ENCODE results near the gene IQCK.

Gene IQCK

DNA sequence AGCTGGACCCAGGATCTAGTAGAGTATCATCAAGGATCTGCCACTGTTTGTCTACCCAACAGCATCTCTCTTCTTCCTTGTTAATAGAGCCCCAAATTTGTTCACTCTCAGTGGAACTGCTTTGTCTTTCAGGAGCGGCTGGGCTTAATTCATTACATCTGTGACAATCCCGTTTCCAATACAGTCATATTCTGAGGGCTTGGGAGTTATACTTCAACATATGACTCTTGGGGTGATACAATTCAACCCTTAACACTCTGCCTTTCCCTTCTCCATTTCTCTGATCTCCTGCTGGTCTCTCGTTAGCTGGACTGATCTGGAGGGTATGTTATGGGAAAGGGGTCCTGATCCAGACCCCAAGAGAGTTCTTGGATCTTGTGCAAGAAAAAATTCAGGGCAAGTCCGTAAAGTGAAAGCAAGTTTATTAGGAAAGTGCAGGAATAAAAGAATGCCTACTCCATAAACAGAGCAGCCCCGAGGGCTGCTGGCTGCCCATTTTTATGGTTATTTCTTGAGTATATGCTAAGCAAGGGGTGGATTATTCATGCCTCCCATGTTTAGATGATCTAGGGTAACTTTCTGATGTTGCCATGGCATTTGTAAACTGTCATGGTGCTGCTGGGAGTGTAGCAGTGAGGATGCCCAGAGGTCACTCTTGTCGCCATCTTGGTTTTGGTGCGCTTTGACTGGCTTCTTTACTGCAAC lies 42.4 kb downstream of the IQCK start:
- no peak for TF ChIP-seq EZH2phosphoT487 (conservative IDR thresholded peaks at IDR 0.05; ENCODE audit: low read length)
- TF ChIP-seq, protein P1, sequence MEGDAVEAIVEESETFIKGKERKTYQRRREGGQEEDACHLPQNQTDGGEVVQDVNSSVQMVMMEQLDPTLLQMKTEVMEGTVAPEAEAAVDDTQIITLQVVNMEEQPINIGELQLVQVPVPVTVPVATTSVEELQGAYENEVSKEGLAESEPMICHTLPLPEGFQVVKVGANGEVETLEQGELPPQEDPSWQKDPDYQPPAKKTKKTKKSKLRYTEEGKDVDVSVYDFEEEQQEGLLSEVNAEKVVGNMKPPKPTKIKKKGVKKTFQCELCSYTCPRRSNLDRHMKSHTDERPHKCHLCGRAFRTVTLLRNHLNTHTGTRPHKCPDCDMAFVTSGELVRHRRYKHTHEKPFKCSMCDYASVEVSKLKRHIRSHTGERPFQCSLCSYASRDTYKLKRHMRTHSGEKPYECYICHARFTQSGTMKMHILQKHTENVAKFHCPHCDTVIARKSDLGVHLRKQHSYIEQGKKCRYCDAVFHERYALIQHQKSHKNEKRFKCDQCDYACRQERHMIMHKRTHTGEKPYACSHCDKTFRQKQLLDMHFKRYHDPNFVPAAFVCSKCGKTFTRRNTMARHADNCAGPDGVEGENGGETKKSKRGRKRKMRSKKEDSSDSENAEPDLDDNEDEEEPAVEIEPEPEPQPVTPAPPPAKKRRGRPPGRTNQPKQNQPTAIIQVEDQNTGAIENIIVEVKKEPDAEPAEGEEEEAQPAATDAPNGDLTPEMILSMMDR (IDR thresholded peaks at IDR 0.05; ENCODE audit: insufficient read depth, low read length, poor library complexity, severe bottlenecking) = no peak
- no peak overlapping the region for H3K27ac ChIP-seq (ENCODE audit: low read depth, low read length)
- H3K27me3 ChIP-seq (ENCODE audit: low read length) = no peaks in the 10 kb centered on the region
- H3K9me2 ChIP-seq (replicated peaks; ENCODE audit: insufficient read depth, low read length) = no peaks in the 10 kb centered on the region
- no peak overlapping the region for H2AFZ ChIP-seq (ENCODE audit: low read depth, low read length, severe bottlenecking)
- H4K20me1 ChIP-seq (ENCODE audit: low read depth, low read length) = no peaks in the 10 kb centered on the region
- H3K79me2 ChIP-seq (ENCODE audit: insufficient read depth, low read length) = no peaks in the 10 kb centered on the region
- H3K36me3 ChIP-seq (ENCODE audit: low read length) = no peaks in the 10 kb centered on the region
- H3K9me3 ChIP-seq (ENCODE audit: insufficient read depth, low read length) = no peaks in the 10 kb centered on the region
- no peak overlapping the region for H3K4me3 ChIP-seq (ENCODE audit: insufficient read depth, low read length, poor library complexity, severe bottlenecking)
- H3F3A ChIP-seq (ENCODE audit: insufficient read depth) = no peaks in the 10 kb centered on the region
- H3K9ac ChIP-seq (ENCODE audit: low read length) = no peak overlapping the region
- no peak overlapping the region for H3K4me2 ChIP-seq (ENCODE audit: low read depth, low read length, poor library complexity, severe bottlenecking)

DNA sequence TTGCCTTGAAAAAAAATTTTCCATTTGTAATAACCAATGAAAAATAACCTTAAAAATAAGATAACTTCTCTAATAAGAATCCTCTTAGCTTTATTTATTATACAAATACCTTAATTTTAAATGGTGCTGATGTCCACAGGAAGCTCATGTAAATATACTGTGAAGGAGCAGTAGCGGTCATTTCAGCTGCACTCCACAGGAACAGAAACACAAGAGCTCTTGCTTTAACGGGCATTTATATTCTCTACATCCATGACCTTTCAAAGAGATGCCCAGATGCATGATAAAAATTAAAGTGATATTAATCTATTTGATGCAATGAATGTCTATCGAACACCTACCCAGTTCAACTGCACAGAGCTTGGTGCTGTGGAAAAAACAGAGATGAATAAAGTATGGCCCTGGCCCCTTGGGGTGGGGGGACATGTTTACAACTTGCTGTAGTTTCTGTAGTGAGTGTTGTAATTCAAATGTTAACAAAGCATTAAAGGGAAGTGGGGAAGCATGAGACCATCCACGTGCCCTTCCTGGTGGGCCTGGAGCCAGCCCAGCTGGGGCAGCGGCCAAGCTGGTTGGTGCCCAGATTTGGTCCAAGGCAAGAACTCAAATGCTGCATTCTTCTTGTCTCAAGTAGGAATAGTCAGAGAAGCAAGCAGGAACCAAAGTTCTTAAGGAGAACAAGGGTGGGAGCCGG lies 47.9 kb downstream of the IQCK start:
- no peak overlapping the region for H2AFZ ChIP-seq (ENCODE audit: low read depth, low read length, severe bottlenecking)
- no peaks in the 10 kb centered on the region for H3K27me3 ChIP-seq (ENCODE audit: low read length)
- no peaks in the 10 kb centered on the region for H3K79me2 ChIP-seq (ENCODE audit: insufficient read depth, low read length)
- no peak overlapping the region for H3K27ac ChIP-seq (ENCODE audit: low read depth, low read length)
- H3K36me3 ChIP-seq (ENCODE audit: low read length) = no peaks in the 10 kb centered on the region
- H3K9me3 ChIP-seq (ENCODE audit: insufficient read depth, low read length) = no peaks in the 10 kb centered on the region
- no peak overlapping the region for H3K4me3 ChIP-seq (ENCODE audit: insufficient read depth, low read length, poor library complexity, severe bottlenecking)
- H3K4me2 ChIP-seq (ENCODE audit: low read depth, low read length, poor library complexity, severe bottlenecking) = no peak overlapping the region
- H3K9ac ChIP-seq (ENCODE audit: low read length) = no peak overlapping the region
- no peak for TF ChIP-seq EZH2phosphoT487 (conservative IDR thresholded peaks at IDR 0.05; ENCODE audit: low read length)
- TF ChIP-seq, protein P1 (IDR thresholded peaks at IDR 0.05; ENCODE audit: insufficient read depth, low read length, poor library complexity, severe bottlenecking) = no peak
- H3F3A ChIP-seq (ENCODE audit: insufficient read depth) = no peaks in the 10 kb centered on the region
- no peaks in the 10 kb centered on the region for H3K9me2 ChIP-seq (replicated peaks; ENCODE audit: insufficient read depth, low read length)
- no peaks in the 10 kb centered on the region for H4K20me1 ChIP-seq (ENCODE audit: low read depth, low read length)

DNA sequence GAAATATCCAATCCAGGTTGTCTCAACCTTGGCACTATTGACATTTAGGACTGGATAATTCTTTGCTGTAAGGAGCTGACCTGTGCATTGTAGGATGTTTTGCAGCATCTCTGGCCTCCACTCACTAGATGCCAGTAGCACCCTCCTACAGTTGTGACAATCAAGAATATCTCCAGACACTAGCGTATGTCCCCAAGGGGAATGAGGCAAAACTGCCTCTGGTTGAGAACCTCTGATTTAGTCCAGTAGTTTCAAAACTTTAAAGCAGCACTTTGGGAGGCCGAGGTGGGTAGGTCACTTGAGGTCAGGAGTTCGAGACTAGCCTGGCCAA lies 48.4 kb downstream of the IQCK start:
- no peak overlapping the region for H3K4me3 ChIP-seq (ENCODE audit: insufficient read depth, low read length, poor library complexity, severe bottlenecking)
- H3K9me3 ChIP-seq (ENCODE audit: insufficient read depth, low read length) = no peaks in the 10 kb centered on the region
- no peak overlapping the region for H3K4me2 ChIP-seq (ENCODE audit: low read depth, low read length, poor library complexity, severe bottlenecking)
- no peaks in the 10 kb centered on the region for H3F3A ChIP-seq (ENCODE audit: insufficient read depth)
- H3K9ac ChIP-seq (ENCODE audit: low read length) = no peak overlapping the region
- H3K36me3 ChIP-seq (ENCODE audit: low read length) = no peaks in the 10 kb centered on the region
- no peaks in the 10 kb centered on the region for H4K20me1 ChIP-seq (ENCODE audit: low read depth, low read length)
- TF ChIP-seq, protein P1 (IDR thresholded peaks at IDR 0.05; ENCODE audit: insufficient read depth, low read length, poor library complexity, severe bottlenecking) = no peak
- no peak for TF ChIP-seq EZH2phosphoT487 (conservative IDR thresholded peaks at IDR 0.05; ENCODE audit: low read length)
- no peaks in the 10 kb centered on the region for H3K27me3 ChIP-seq (ENCODE audit: low read length)
- no peak overlapping the region for H3K27ac ChIP-seq (ENCODE audit: low read depth, low read length)
- no peaks in the 10 kb centered on the region for H3K9me2 ChIP-seq (replicated peaks; ENCODE audit: insufficient read depth, low read length)
- no peaks in the 10 kb centered on the region for H3K79me2 ChIP-seq (ENCODE audit: insufficient read depth, low read length)
- no peak overlapping the region for H2AFZ ChIP-seq (ENCODE audit: low read depth, low read length, severe bottlenecking)

All from SU-DHL-6 (cell line).